Measurements from ENCODE around the gene GALNT17.

GRCh38 chr7:71301167-71301566 lies 169.2 kb downstream of the GALNT17 start:
- TF ChIP-seq POLR2A (IDR thresholded peaks at IDR 0.05; ENCODE audit: low read length) (no peak), GATA1 (IDR thresholded peaks at IDR 0.05; ENCODE audit: low read depth, low read length) (no peak)

All from erythroblast (primary cell).